Kidney epithelial cell (primary cell): Measurements from ENCODE around the gene RC3H2. TPM values are rescaled to one million over a fixed set of nuclear protein-coding genes. Genes with fewer than 3 reads are reported as not detected.
"Not testable (repeated sequence)": the region's sequence is repeated elsewhere in the genome, so short reads cannot be mapped to it uniquely, and the experiment has no call there.

ENCODE experiments used
- DNase-seq: peaks from one replicate; pipeline ENCODE4 v3.0.0-alpha.2; 2010; ENCODE audit warnings: low read depth
- H3K27me3 ChIP-seq: 2 replicates; pipeline ENCODE4 v1.6.0; 2011; ENCODE audit warnings: low read length; ENCODE audit not compliant: control insufficient read depth, insufficient read depth
- H3K36me3 ChIP-seq: 2 replicates; pipeline ENCODE4 v1.5.1; 2011; ENCODE audit warnings: low read length; ENCODE audit not compliant: control insufficient read depth, insufficient read depth
- H3K4me3 ChIP-seq: 2 replicates; pipeline ENCODE4 v1.5.1; 2011; ENCODE audit warnings: low read depth, mild to moderate bottlenecking, control low read depth, low read length
- CTCF ChIP-seq: IDR thresholded peaks from 2 replicates; pipeline ENCODE4 v1.5.1; 2011; ENCODE audit warnings: mild to moderate bottlenecking, moderate library complexity, low read length, control low read depth, inconsistent platforms; ENCODE audit not compliant: insufficient read depth, poor library complexity, severe bottlenecking
- total RNA-seq: library from RNA; depleted of rRNA; stranded (reverse); fragments of >200 nt; gene quantifications from 2 replicates; pipeline ENCODE4 v1.2.3, GENCODE V29; 2015

RC3H2 gene
- total RNA-seq, 1 donor from 2014 or later, result 64.0 TPM

GRCh38 chr9:122810306-122810946, 94.7 kb downstream of the RC3H2 start:
- peak; percentile 60 for TF ChIP-seq CTCF
- DNase-seq, result no peak
- Histone ChIP-seq H3K27me3 (no peaks in the 10 kb centered on the region), H3K36me3 (no peaks in the 10 kb centered on the region), H3K4me3 (no peak overlapping the region)

GRCh38 chr9:122809261-122809660, 95.9 kb downstream of the RC3H2 start:
- not testable (repeated sequence) for H3K4me3 ChIP-seq, H3K36me3 ChIP-seq, H3K27me3 ChIP-seq, DNase-seq

- TF ChIP-seq CTCF, result no peak
- H3K27me3 ChIP-seq, result no peaks in the 10 kb centered on the region
- no peak overlapping the region for H3K4me3 ChIP-seq
- no peak for DNase-seq
- no peaks in the 10 kb centered on the region for H3K36me3 ChIP-seq
Observed at GRCh38 chr9:122808141-122808540, 97.0 kb downstream of the RC3H2 start.

GRCh38 chr9:122807271-122807900, 97.8 kb downstream of the RC3H2 start:
- Histone ChIP-seq H3K27me3 (no peaks in the 10 kb centered on the region), H3K36me3 (no peaks in the 10 kb centered on the region), H3K4me3 (no peak overlapping the region)
- no peak for DNase-seq
- no peak for TF ChIP-seq CTCF

DNA sequence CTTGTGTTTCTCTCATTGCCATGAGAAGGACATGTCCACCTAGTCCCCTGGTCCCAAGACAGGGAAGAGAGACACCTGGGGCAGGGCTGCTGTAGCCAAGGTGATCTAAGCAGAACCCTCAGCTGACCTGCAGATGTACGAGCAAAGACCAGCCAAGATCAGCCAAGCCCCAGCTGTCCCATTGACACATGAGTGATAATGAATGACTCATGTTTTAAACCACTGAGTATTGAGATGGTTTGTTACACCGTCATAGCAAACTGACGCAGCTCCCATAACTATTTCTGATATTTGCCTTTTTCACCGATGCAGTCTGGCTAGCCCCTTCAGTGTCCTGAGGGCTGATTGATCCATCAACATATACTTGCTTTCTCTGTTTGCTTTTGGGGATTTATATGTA, 98.5 kb downstream of the RC3H2 start:
- no peak for TF ChIP-seq CTCF
- Histone ChIP-seq H3K27me3 (no peaks in the 10 kb centered on the region), H3K36me3 (no peaks in the 10 kb centered on the region), H3K4me3 (no peak overlapping the region)
- no peak for DNase-seq

GRCh38 chr9:122800066-122801060, 104.8 kb downstream of the RC3H2 start, which contains the start of gene OR1K1:
Gene OR1K1 (plus strand): TSS chr9:122800123. CDS start chr9:122800123, 0 bp downstream.
- no peak for DNase-seq
- Histone ChIP-seq H3K4me3 (no peak within 1 kb of the TSS), H3K27me3 (no peaks in the 10 kb centered on the region), H3K36me3 (no peaks in the 10 kb centered on the region)
- no peak for TF ChIP-seq CTCF
